ENCODE results near the gene CCNB2.

- TF ChIP-seq CTCF (conservative IDR thresholded peaks at IDR 0.05 in 1 of 2, IDR thresholded peaks at IDR 0.05 in 1 of 2; ENCODE audit: extremely low read depth in 1 of 2, insufficient read depth in 1 of 2, low read depth in 1 of 2, low read length in 2 of 2) (peak; percentile 52 to 58), EZH2 (IDR thresholded peaks at IDR 0.05; ENCODE audit: borderline replicate concordance, low read length) (no peak)
Observed at GRCh38 chr15:59138243-59138642, 33.3 kb downstream of the CCNB2 start.
